NT2/D1 (cell line): ENCODE measurements around the gene PDE8A.

ENCODE experiments used
- SUZ12 ChIP-seq: IDR thresholded peaks from 2 replicates; pipeline ENCODE4 v1.6.1; 2011; ENCODE audit not compliant: insufficient read length, insufficient read depth; ENCODE audit errors: extremely low read depth
- ZNF274 ChIP-seq: IDR thresholded peaks from 2 replicates; pipeline ENCODE4 v1.6.1; 2011; ENCODE audit warnings: mild to moderate bottlenecking, low read depth, low read length

DNA sequence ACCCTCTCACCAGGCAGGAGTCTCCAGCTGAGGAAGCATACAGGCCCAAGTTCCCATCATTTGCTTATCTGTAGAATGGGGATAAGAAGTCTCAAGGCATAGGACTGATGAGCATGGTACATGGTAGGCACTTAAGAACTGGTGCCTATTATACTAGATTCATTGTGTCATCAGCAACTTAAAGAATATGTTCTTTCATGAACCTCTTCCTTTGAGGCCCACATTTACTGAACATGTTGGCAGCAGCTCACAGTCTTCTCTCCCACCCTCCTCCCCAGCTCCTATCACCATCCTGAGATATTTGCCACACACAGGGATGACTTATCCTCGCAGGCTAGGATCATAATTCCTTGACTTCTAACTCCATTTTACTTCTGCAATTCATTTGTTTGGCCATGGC lies 142.5 kb downstream of the PDE8A start:
- no peak for TF ChIP-seq ZNF274
- TF ChIP-seq SUZ12: no peak
